Mesenchymal stem cell (in vitro differentiated cells and primary cell): ENCODE results near the gene TEC.

Experiments
- DNase-seq: peaks from one replicate; pipeline ENCODE4 v3.0.0-alpha.2; 2013
- H2AFZ ChIP-seq: one replicate; pipeline ENCODE4 v1.6.1; 2013; ENCODE audit warnings: low read depth, mild to moderate bottlenecking, control low read depth, inconsistent platforms, low read length, moderate library complexity
- H2AK5ac ChIP-seq: 2 replicates; pipeline ENCODE4 v1.6.1; 2013; ENCODE audit warnings: low read length, moderate library complexity, mild to moderate bottlenecking, inconsistent platforms; ENCODE audit not compliant: severe bottlenecking
- H2BK120ac ChIP-seq: one replicate; pipeline ENCODE4 v1.6.1; 2013; ENCODE audit warnings: low read depth, mild to moderate bottlenecking, inconsistent platforms, low read length, moderate library complexity
- H2BK12ac ChIP-seq, 2 experiments: one replicate each; pipeline ENCODE4 v1.6.1; 2013; ENCODE audit warnings: inconsistent platforms in 2 of 2, low read length in 2 of 2, mild to moderate bottlenecking in 2 of 2, moderate library complexity in 2 of 2, control low read depth in 1 of 2
- H2BK15ac ChIP-seq: one replicate; pipeline ENCODE4 v1.6.1; 2013; ENCODE audit warnings: mild to moderate bottlenecking, low read depth, inconsistent platforms; ENCODE audit not compliant: poor library complexity, severe bottlenecking
- H2BK5ac ChIP-seq: 2 replicates; pipeline ENCODE4 v1.6.1; 2013; ENCODE audit warnings: low read depth, mild to moderate bottlenecking, low read length, control low read depth, inconsistent platforms; ENCODE audit not compliant: poor library complexity, severe bottlenecking
- H3K14ac ChIP-seq, 2 experiments: one replicate each; pipeline ENCODE4 v1.6.1; 2013; ENCODE audit warnings: inconsistent platforms in 2 of 2, low read length in 2 of 2, control low read depth in 1 of 2, mild to moderate bottlenecking in 1 of 2, moderate library complexity in 1 of 2
- H3K18ac ChIP-seq, 2 experiments: one replicate each; pipeline ENCODE4 v1.6.1; 2013; ENCODE audit warnings: inconsistent platforms in 2 of 2, low read length in 2 of 2, control low read depth in 1 of 2, low read depth in 1 of 2, mild to moderate bottlenecking in 1 of 2
- H3K23ac ChIP-seq, 2 experiments: one replicate each; pipeline ENCODE4 v1.6.1; 2013; ENCODE audit warnings: inconsistent platforms in 2 of 2, low read length in 2 of 2, mild to moderate bottlenecking in 2 of 2, moderate library complexity in 2 of 2, control low read depth in 1 of 2
- H3K27ac ChIP-seq: 2 replicates; pipeline ENCODE4 v1.5.1; 2013; ENCODE audit warnings: mild to moderate bottlenecking, moderate library complexity, low read length, control low read depth, inconsistent platforms; ENCODE audit not compliant: poor library complexity, severe bottlenecking
- H3K27me3 ChIP-seq, 2 experiments: 2 replicates each; pipeline versions ENCODE4 v1.6.1 to v1.7.0; 2013; ENCODE audit warnings: low read length in 2 of 2, mild to moderate bottlenecking in 2 of 2, moderate library complexity in 2 of 2, control low read depth in 1 of 2, inconsistent platforms in 1 of 2; ENCODE audit not compliant: control insufficient read depth in 1 of 2, insufficient read depth in 1 of 2
- H3K36me3 ChIP-seq, 2 experiments: 2 replicates each; pipeline versions ENCODE4 v1.6.1 to v1.7.0; 2013; ENCODE audit warnings: low read length in 2 of 2, control low read depth in 1 of 2, inconsistent platforms in 1 of 2, low read depth in 1 of 2, mild to moderate bottlenecking in 1 of 2; ENCODE audit not compliant: insufficient read depth in 2 of 2, control insufficient read depth in 1 of 2
- H3K4ac ChIP-seq, 2 experiments: one replicate each; pipeline ENCODE4 v1.6.1; 2013; ENCODE audit warnings: inconsistent platforms in 2 of 2, low read length in 2 of 2, mild to moderate bottlenecking in 2 of 2, moderate library complexity in 2 of 2, control low read depth in 1 of 2, low read depth in 1 of 2
- H3K4me1 ChIP-seq: 2 replicates; pipeline ENCODE4 v1.6.1; 2013; ENCODE audit warnings: low read depth, low read length, control low read depth; ENCODE audit not compliant: control insufficient read depth, insufficient read depth
- H3K4me2 ChIP-seq: 2 replicates; pipeline ENCODE4 v1.6.1; 2013; ENCODE audit warnings: low read length, mild to moderate bottlenecking, inconsistent platforms; ENCODE audit not compliant: poor library complexity, severe bottlenecking
- H3K4me3 ChIP-seq, 2 experiments: 2 replicates each; pipeline versions ENCODE4 v1.5.1 to v1.7.0; 2013; ENCODE audit warnings: low read length in 2 of 2, mild to moderate bottlenecking in 2 of 2, control low read depth in 1 of 2, low read depth in 1 of 2; ENCODE audit not compliant: insufficient read depth in 1 of 2
- H3K79me1 ChIP-seq: replicated peaks from 2 replicates; pipeline ENCODE4 v1.6.1; 2013; ENCODE audit warnings: mild to moderate bottlenecking, control low read depth, low read length, inconsistent platforms; ENCODE audit not compliant: poor library complexity, severe bottlenecking
- H3K9ac ChIP-seq: 2 replicates; pipeline ENCODE4 v1.7.0; 2013; ENCODE audit warnings: mild to moderate bottlenecking, low read length, moderate library complexity
- H3K9me3 ChIP-seq: 2 replicates; pipeline ENCODE4 v1.7.0; 2013; ENCODE audit warnings: mild to moderate bottlenecking, low read length; ENCODE audit not compliant: control insufficient read depth
- H4K8ac ChIP-seq: one replicate; pipeline ENCODE4 v1.6.1; 2013; ENCODE audit warnings: inconsistent platforms, mild to moderate bottlenecking, low read length, moderate library complexity
- H4K91ac ChIP-seq: one replicate; pipeline ENCODE4 v1.6.1; 2013; ENCODE audit warnings: mild to moderate bottlenecking, low read length, inconsistent platforms
- WGBS: methylation state at CpG from one replicate; pipeline ENCODE4 v1.1.7; 2013; ENCODE audit warnings: mixed read lengths; 5-methylcytosine and 5-hydroxymethylcytosine counted together

TEC gene

DNA sequence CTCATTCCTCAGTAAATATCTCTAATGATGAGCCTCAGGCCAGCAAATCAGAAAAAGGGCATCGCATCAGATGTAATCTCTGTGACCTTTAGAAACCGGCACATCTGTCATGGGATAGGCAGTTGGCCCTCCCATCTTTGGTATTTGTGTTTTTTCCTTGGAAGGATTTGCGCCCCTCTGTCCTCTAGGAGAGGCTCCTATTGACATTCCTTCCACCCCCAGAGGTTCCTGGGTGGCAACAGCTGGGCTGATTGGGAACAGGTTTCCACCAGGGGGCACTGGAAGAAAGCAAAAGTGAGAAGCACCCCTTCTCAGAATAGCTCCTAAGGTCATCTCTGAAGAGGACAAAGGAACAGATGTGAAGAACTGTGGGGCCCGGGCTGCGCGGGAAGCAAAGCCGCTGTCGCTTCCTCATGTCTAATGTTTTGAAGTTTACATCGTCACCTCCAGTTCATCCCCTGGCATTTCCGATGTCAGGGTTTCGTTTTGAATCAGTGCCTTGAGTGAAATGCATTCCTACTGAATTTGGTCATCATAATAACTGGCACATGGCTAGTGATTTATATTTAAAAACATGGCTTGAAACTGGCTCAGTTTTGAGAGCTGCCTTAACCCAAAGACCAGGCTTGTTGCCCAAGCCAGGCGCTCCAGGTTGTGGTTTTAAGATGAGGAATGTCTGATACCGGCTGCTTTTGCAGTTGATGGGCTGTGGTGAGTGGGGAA is 141.8 kb downstream of the TEC start:
- Histone ChIP-seq H4K8ac (no peak overlapping the region), H3K36me3 (no peaks in the 10 kb centered on the region), H3K4me1 (peaks cover 10% of the 10 kb centered on the region), H3K27me3 (peaks cover 4 to 5% of the 10 kb centered on the region in 2 experiments), H2AFZ (no peak overlapping the region), H3K4ac (no peak overlapping the region), H3K9ac (peak overlapping the region; percentile 57), H3K27ac (peak overlapping the region; percentile 79), H3K4me3 (peak overlapping the region in 1 of 2 experiments; percentile 48), H3K14ac (no peak overlapping the region), H3K9me3 (no peaks in the 10 kb centered on the region), H3K4me2 (peak overlapping the region; percentile 64), H3K18ac (peak overlapping the region in 1 of 2 experiments; percentile 5), H3K23ac (no peak overlapping the region), H2AK5ac (no peak overlapping the region), H2BK12ac (no peak overlapping the region), H2BK5ac (peak overlapping the region; percentile 61), H2BK120ac (no peak overlapping the region), H3K79me1 (no peaks in the 10 kb centered on the region), H2BK15ac (no peak overlapping the region), H4K91ac (no peak overlapping the region)
- WGBS: 6% methylated on average over 13 of the region's 13 CpGs
- peak; percentile 86 for DNase-seq

- Histone ChIP-seq H2BK120ac (no peak overlapping the region), H3K4ac (no peak overlapping the region), H4K8ac (no peak overlapping the region), H4K91ac (no peak overlapping the region), H3K4me2 (no peak overlapping the region), H2BK15ac (no peak overlapping the region), H3K27me3 (peaks cover 4 to 5% of the 10 kb centered on the region in 2 experiments), H2AFZ (no peak overlapping the region), H3K14ac (no peak overlapping the region), H3K23ac (no peak overlapping the region), H2AK5ac (no peak overlapping the region), H3K4me3 (no peak overlapping the region), H3K18ac (no peak overlapping the region), H3K36me3 (no peaks in the 10 kb centered on the region), H2BK12ac (no peak overlapping the region), H3K4me1 (peaks cover 10% of the 10 kb centered on the region), H3K9me3 (no peaks in the 10 kb centered on the region), H3K79me1 (no peaks in the 10 kb centered on the region), H3K9ac (no peak overlapping the region), H2BK5ac (no peak overlapping the region), H3K27ac (peak overlapping the region; percentile 79)
- 29% methylated on average over 3 of the region's 3 CpGs for WGBS
- no peak for DNase-seq
Observed at GRCh38 chr4:48127231-48127630, 142.4 kb downstream of the TEC start.

DNA sequence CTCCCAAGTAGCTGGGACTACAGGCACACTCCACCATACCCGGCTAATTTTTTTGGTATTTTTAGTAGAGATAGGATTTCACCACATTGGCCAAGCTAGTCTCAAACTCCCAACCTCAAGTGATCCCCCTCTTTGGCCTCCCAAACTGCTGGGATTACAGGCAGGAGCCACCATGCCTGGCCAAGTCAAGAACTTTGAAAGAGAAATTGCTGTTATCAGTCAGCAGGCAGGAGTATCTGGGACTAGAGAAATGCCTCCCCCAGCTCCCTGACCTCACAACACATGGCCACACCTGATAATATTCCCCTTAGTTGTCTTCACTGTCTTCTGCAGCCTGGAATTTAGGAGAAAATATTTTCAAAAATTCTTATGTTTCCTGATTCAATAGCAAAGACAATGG is 143.0 kb downstream of the TEC start:
- no peak overlapping the region for H2BK15ac ChIP-seq
- no peak overlapping the region for H4K91ac ChIP-seq
- H2BK120ac ChIP-seq: no peak overlapping the region
- H3K4ac ChIP-seq: no peak overlapping the region
- H2BK12ac ChIP-seq: no peak overlapping the region
- WGBS: no CpG with 5 or more reads among the region's 1 CpG
- no peak overlapping the region for H2AFZ ChIP-seq
- H3K9me3 ChIP-seq: no peaks in the 10 kb centered on the region
- no peak overlapping the region for H2BK5ac ChIP-seq
- H3K4me3 ChIP-seq: no peak overlapping the region
- peaks cover 4 to 5% of the 10 kb centered on the region in 2 experiments for H3K27me3 ChIP-seq
- H3K4me1 ChIP-seq: peaks cover 10% of the 10 kb centered on the region
- no peak for DNase-seq
- no peak overlapping the region for H3K27ac ChIP-seq
- peak overlapping the region; percentile 74 for H2AK5ac ChIP-seq
- no peak overlapping the region for H3K9ac ChIP-seq
- no peak overlapping the region for H3K4me2 ChIP-seq
- H3K79me1 ChIP-seq: no peaks in the 10 kb centered on the region
- no peak overlapping the region for H4K8ac ChIP-seq
- H3K36me3 ChIP-seq: no peaks in the 10 kb centered on the region
- H3K14ac ChIP-seq: no peak overlapping the region
- no peak overlapping the region for H3K18ac ChIP-seq
- no peak overlapping the region for H3K23ac ChIP-seq

GRCh38 chr4:48124870-48125269 is 144.8 kb downstream of the TEC start:
- Histone ChIP-seq H3K9me3 (no peaks in the 10 kb centered on the region), H2BK12ac (no peak overlapping the region), H3K4me3 (no peak overlapping the region), H3K79me1 (no peaks in the 10 kb centered on the region), H2BK120ac (no peak overlapping the region), H3K9ac (no peak overlapping the region), H3K36me3 (no peaks in the 10 kb centered on the region), H3K23ac (no peak overlapping the region), H3K4ac (no peak overlapping the region), H2BK15ac (no peak overlapping the region), H3K18ac (no peak overlapping the region), H3K27ac (no peak overlapping the region), H3K4me2 (no peak overlapping the region), H2AFZ (no peak overlapping the region), H3K14ac (no peak overlapping the region), H2AK5ac (no peak overlapping the region), H3K4me1 (peaks cover 10% of the 10 kb centered on the region), H3K27me3 (peaks cover 4 to 5% of the 10 kb centered on the region in 2 experiments), H2BK5ac (no peak overlapping the region), H4K8ac (no peak overlapping the region), H4K91ac (no peak overlapping the region)
- DNase-seq: no peak
- WGBS: 96% methylated on average over 2 of the region's 2 CpGs
